Daoy (cell line): ENCODE results near the gene TUFM. TPM values are rescaled to one million over a fixed set of nuclear protein-coding genes. Genes with fewer than 3 reads are reported as not detected.
"Not testable (repeated sequence)": the region's sequence is repeated elsewhere in the genome, so short reads cannot be mapped to it uniquely, and the experiment has no call there.

Source experiments
- DNase-seq: peaks from one replicate; pipeline ENCODE4 v3.0.0-alpha.2; 2015; ENCODE audit warnings: low read depth
- total RNA-seq: library from RNA; depleted of rRNA; stranded (reverse); fragments of >200 nt; shearing (Covaris generic); gene quantifications from 2 replicates; pipeline ENCODE4 v1.2.3, GENCODE V29; 2014

Gene TUFM
- total RNA-seq, 1 experiment from 2014 or later, result 157 TPM

DNA sequence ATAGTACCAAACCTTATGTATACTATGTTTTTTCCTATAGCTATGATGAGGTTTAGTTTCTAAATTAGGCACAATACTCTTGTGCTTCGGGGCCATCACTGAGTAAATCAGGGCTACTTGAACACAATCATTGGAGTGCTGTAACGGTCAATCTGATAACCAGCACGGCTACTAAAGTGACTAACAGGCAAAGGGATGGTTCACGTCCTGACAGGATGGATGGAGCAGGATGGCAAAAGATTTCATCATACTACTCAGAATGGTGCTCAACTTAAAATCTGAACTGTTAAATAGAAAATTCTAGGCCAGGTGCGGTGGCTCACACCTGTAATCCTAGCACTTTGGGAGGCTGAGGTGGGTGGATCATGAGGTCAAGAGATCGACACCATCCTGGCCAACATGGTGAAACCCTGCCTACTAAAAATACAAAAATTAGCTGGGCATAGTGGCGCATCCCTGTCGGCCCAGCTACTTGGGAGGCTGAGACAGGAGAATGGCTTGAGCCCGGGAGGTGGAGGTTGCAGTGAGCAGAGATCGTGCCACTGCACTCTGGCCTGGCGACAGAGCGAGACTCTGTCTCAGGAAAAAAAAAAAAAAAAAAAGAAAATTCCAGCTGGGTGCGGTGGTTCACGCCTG lies 7.0 kb downstream of the TUFM start:
- no peak for DNase-seq

DNA sequence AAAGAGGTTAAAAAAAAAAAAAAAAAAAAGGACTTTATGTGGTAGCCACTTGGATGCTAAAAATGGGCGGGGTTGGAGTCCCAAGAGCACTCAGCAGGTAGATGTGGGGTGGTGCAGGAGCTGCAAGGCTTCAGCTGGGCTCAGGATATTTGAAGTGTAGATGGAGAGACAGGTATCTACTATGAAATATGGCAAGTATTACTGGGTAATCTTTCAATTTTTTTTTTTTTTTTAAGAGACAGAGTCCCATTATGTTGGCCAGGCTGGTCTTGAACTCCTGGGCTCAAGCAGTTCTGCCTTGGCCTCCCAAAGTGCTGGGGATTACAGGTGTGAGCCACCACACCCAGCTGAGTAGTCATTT lies 7.6 kb downstream of the TUFM start:
- DNase-seq, result no peak

DNA sequence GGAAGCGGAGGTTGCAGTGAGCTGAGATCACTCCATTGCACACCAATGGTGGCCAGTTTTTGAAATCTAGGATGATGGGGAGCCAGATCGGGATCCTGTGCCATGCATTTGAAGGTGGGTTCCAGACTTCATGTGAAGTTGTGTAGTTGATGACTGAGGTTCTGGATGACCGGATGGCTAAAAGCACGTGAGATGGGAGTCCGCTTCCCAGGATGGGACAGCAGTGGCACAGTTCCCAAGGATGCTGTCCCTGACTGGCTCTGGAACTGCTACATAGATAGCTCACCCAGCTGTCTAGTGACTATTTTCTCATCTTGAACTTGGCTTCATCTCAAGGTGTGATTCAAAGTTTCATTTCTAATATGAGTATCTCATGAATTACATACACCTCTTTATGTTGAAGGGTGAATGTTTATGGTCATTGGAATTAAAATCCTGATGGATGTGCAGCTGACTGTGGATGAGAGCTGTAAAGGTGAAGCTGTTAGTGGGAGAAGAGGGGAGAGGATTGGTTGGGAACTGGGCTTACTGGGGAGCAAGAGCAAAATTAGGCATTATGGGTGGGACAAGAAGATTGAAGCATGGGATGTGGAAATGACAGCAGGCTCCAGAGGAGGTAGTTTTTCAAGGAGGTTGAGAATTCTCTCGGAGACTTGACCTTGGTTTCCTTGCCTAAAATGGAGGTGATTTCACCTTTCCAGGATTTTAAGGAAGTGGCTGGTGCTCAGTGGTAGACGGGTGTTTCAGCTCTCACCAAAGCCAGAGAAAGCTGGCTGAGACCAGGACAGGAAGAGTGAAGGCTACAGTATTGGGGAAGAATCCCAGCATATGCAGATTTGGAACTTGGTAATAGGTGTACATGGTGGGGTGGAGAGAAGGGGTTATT lies 8.2 kb downstream of the TUFM start:
- no peak for DNase-seq

DNA sequence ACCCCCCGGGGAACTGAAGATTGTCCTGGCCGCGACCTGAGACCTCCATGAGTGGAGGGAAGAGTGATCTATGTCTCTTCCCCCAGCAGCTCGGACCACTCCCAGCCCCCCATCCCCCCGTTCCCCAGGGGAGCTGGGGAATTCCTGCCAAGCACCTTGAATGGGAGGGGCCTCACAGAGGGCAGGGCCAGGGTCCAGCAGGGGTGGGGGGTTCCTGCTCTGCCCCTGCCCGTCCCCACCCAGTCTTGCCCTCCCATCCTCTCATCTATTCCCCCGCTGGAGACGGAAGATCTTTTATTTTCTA lies 9.4 kb downstream of the TUFM start:
- DNase-seq, result no peak

DNA sequence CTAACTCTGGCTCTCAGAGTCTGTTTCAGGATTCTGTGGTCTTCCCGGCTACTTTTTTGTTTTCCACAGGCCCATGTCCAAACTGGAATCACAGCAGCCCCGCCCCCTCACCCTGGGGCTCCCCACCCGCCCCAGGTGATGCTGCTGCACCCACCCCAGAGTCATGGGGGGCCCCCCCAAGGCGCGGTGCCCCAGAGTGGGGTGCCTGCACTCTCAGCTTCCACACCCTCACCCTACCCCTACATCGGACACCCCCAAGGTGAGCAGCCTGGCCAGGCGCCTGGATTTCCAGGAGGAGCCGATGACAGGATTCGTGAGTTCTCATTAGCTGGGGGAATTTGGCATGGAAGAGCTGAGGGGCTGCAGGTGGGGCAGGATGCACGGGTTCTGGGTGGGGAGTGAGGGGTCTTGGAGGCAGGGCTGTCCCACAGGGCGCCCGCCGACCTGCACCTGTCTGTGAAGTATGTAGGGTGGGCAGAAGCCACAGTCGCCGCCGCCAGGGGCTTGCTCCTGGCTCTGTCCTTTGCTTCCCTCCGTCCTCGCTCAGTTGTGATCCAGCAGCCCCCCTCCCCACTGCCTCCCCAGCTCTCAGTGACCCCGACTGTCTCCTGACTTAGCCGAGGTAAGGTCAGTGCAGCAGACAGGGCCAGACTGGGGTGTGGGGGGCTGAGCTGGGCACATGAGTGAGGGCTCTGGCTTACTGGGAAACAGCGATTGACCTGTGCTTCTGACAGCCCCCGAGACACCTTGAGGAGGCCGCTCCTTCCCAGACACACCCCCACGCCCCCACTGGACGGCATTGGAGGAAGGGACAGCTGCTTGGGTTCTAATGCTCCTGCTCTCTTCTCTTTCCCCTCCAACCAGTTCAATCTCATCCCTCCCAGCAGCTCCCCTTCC lies 10.0 kb downstream of the TUFM start:
- no peak for DNase-seq

GRCh38 chr16:28834873-28835863 lies 11.0 kb downstream of the TUFM start:
- DNase-seq, result no peak

DNA sequence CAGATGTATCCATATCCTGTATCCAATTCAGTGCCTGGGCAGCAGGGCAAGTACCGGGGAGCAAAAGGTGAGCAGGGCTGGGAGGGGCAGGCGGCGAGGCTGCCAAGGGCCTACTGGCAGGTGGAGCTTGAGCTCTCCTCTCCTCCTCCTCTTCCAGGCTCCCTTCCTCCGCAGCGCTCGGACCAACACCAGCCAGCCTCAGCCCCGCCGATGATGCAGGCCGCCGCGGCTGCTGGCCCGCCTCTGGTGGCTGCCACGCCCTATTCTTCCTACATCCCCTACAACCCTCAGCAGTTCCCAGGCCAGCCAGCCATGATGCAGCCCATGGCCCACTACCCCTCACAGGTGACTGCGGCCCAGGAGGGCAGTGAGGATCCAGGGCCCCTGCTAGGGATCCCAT lies 11.8 kb downstream of the TUFM start:
- no peak for DNase-seq

DNA sequence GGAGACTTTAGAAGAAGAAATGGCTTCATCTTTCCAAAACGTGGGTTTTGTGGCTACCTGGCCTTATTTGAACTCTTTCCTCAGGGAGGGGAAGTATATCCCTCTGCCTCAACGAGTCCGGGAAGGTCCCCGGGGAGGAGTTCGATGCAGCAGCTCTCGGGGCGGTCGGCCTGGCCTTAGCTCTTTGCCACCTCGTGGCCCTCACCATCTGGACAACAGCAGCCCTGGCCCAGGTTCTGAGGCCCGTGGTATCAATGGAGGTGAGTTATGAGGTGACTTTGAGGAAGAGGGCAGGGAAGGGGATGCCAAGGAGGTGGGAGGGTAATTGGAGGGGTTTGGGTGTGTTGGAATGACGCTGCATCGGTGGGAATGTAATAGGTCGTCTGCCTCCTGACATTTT lies 15.6 kb downstream of the TUFM start:
- DNase-seq, result no peak

GRCh38 chr16:28829747-28830146 lies 16.4 kb downstream of the TUFM start:
- DNase-seq, result no peak

GRCh38 chr16:28826141-28826540 lies 20.0 kb downstream of the TUFM start:
- no peak for DNase-seq

- no peak for DNase-seq
Measured at GRCh38 chr16:28824717-28824973, 21.5 kb downstream of the TUFM start.

DNA sequence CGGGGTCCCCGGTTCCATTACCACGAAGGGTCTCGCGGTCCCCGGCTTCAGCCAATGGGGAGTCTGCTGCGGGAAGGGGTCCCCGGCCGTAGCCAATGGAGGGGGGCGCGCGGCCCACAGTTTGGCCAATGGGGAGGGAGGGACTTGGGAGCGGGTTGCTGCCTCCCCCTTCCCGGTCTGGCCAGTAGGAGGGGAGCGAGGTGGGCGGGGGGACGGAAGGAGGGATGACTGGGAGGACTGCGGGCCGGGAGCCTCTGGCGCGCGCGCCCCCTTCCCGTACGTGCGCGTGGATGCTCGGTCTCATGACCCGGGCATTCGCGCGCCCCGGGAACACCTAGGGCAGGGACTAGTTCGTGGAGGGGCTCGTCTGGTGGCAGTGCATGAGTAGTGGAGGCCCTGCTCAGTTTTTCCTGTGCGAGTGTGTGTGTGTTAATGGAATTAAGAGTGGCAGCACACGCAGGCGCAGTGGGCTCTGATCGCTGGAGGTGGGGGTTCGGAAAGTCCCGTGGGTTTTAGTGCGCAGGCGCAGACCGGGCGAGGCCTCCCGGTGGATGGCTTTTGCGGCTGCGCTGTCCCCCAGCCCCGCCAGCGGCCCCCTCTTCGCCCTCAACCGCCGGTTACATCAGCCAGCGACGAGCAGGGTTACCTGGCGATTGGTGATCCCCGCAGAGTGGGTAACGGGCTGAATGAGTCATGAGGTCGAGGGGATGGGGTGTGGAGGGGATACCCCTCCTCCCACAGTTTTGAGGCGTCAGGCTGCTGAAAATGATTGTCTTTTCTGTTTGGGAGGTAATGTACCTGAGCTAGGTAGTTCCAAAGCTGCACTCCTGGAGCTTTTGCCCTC lies 22.1 kb downstream of the TUFM start:
- peak; percentile 98 for DNase-seq

DNA sequence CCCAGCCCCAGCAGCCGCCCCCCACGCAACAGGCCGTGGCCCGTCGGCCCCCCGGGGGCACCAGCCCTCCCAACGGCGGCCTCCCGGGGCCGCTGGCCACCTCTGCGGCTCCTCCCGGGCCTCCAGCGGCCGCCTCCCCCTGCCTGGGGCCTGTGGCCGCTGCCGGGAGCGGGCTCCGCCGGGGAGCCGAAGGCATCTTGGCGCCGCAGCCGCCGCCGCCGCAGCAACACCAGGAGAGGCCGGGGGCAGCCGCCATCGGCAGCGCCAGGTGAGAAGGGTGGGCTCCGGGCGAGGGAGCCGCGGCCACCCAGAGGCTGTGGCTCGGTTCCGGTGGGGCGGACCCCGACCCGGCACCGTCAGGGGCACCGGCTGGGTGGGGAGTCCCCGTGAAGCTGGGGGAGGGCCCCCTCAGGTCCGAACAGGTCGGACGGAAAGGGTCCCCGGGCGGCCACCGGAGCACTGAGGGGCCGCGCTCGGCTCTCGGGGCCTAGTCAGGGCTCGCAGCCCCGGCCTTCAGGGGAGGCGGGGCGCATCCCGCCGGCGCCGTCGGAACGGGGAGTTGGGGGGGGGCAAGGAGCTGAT lies 22.8 kb downstream of the TUFM start:
- no peak for DNase-seq

- DNase-seq, result peak; percentile 95
Measured at GRCh38 chr16:28822520-28823290, 23.4 kb downstream of the TUFM start, which contains the start of gene ATXN2L. TSS of gene ATXN2L (plus strand) at chr16:28822999. CDS start at chr16:28823260, 261 bp downstream.

GRCh38 chr16:28821874-28822519 lies 24.2 kb downstream of the TUFM start:
- no peak for DNase-seq

GRCh38 chr16:28820546-28820945 lies 25.6 kb downstream of the TUFM start:
- DNase-seq, result not testable (repeated sequence)

- no peak for DNase-seq
Measured at GRCh38 chr16:28820016-28820415, 26.1 kb downstream of the TUFM start.

DNA sequence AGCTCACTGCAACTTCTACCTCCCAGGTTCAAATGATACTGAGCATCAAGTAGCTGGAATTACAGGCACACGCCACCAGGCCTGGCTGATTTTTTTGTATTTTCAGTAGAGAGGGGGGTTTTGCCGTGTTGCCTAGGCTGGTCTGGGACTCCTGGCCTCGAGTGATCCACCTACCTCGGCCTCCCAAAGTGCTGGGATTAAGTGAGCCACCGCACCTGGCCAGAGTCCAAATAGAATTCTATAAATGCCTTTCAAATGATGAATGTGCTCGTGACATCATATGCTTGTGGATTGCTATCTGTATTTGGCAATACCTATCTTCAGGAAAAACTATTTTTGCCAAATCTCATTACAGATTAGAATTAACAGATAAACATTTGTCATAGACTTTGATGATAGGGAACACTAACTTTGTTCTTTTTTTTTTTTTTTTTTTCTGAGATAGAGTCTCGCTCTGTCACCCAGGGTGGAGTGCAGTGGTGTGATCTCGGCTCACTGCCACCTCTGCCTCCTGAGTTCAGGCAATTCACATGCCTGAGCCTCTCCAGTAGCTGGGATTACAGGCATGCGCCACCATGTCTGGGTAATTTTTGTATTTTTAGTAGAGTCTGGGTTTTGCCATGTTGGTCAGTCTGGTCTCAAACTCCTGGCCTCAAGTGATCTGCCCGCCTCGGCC lies 38.6 kb downstream of the TUFM start:
- not testable (repeated sequence) for DNase-seq
